PFSK-1 (cell line): ENCODE data around the gene SGO2.

Source experiments
- POLR2AphosphoS5 ChIP-seq: IDR thresholded peaks from 2 replicates; pipeline ENCODE4 v1.6.1; 2012; ENCODE audit warnings: low read depth, mild to moderate bottlenecking, control low read depth, low read length, moderate library complexity
- TF ChIP-seq, protein P1 (sequence below), 2 experiments: IDR thresholded peaks; 2 replicates each; pipeline versions ENCODE4 v1.6.1 to v1.8.0; 2011 to 2012; ENCODE audit warnings: low read depth in 2 of 2, low read length in 2 of 2, control low read depth in 1 of 2, inconsistent platforms in 1 of 2, mild to moderate bottlenecking in 1 of 2, moderate library complexity in 1 of 2; ENCODE audit not compliant: insufficient read depth in 1 of 2

- TF ChIP-seq, protein P1, sequence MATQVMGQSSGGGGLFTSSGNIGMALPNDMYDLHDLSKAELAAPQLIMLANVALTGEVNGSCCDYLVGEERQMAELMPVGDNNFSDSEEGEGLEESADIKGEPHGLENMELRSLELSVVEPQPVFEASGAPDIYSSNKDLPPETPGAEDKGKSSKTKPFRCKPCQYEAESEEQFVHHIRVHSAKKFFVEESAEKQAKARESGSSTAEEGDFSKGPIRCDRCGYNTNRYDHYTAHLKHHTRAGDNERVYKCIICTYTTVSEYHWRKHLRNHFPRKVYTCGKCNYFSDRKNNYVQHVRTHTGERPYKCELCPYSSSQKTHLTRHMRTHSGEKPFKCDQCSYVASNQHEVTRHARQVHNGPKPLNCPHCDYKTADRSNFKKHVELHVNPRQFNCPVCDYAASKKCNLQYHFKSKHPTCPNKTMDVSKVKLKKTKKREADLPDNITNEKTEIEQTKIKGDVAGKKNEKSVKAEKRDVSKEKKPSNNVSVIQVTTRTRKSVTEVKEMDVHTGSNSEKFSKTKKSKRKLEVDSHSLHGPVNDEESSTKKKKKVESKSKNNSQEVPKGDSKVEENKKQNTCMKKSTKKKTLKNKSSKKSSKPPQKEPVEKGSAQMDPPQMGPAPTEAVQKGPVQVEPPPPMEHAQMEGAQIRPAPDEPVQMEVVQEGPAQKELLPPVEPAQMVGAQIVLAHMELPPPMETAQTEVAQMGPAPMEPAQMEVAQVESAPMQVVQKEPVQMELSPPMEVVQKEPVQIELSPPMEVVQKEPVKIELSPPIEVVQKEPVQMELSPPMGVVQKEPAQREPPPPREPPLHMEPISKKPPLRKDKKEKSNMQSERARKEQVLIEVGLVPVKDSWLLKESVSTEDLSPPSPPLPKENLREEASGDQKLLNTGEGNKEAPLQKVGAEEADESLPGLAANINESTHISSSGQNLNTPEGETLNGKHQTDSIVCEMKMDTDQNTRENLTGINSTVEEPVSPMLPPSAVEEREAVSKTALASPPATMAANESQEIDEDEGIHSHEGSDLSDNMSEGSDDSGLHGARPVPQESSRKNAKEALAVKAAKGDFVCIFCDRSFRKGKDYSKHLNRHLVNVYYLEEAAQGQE (IDR thresholded peaks at IDR 0.05; ENCODE audit: insufficient read depth in 1 of 2, low read depth in 2 of 2, low read length in 2 of 2): no peak
- TF ChIP-seq POLR2AphosphoS5: no peak
Measured at GRCh38 chr2:200587007-200587616, 61.1 kb downstream of the SGO2 start.
